HG03378 (cell line): ENCODE data around the gene KISS1R.
"Not testable (repeated sequence)": the region's sequence is repeated elsewhere in the genome, so short reads cannot be mapped to it uniquely, and the experiment has no call there.

Experiments used
- ATAC-seq: cut with Tn5 transposase; IDR thresholded peaks from one replicate; pipeline ENCODE4 v1.9.1; 2021; ENCODE audit warnings: mild to moderate bottlenecking, moderate library complexity; ENCODE audit not compliant: unreplicated experiment

KISS1R gene

GRCh38 chr19:917323-918151, at the start of gene KISS1R:
TSS of gene KISS1R (plus strand) at chr19:917333. CDS start at chr19:917503, 170 bp downstream.
- ATAC-seq, result no peak

- no peak for ATAC-seq
Observed at GRCh38 chr19:867855-868457, 49.2 kb upstream of the KISS1R start.

GRCh38 chr19:868458-869244, 48.5 kb upstream of the KISS1R start:
- ATAC-seq, result no peak

DNA sequence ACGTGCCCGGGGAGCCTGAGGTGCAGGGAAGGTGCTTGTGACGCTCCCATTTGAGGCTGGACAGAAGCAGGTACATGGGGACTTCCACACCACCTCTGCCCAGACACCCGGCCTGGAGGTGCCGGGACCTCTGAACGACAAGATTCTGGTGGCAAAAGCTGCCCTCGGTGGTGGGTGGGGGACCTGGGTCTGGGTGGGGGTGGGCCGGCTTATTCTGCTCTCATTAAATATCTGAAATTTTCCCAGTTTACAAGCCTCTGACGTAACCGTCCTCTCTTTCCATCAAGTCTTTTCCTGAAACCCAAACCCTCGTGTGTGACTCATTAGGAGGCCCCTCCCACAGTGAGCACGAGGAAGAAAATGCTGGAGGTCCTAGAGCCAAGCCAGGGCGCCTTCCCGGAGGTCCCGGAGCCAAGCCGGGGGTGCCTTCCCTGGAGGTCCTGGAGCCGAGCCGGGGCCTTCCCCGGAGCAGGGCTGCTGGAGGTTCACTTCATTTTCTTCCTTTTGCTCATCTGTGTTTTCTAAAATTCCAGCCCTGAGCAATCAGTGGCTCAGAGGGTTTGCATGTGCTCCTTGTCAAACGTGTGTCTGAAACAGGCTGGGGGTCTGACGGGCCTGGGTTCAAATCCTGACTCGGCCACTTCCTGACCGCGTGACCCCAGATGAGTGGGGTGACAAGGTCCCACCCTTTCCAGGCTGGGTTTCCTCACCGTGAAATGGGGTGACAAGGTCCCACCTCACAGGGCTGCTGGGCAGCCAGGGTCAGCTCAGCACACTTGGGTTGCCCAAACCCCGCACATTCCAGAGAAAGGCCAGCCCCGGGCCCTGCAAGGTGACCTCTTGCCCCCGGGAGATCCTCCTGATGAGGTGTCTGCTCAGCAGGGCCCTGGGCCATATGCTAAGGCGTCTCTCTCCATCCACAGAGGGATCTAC, 47.6 kb upstream of the KISS1R start:
- no peak for ATAC-seq

GRCh38 chr19:870314-870713, 46.8 kb upstream of the KISS1R start:
- no peak for ATAC-seq

DNA sequence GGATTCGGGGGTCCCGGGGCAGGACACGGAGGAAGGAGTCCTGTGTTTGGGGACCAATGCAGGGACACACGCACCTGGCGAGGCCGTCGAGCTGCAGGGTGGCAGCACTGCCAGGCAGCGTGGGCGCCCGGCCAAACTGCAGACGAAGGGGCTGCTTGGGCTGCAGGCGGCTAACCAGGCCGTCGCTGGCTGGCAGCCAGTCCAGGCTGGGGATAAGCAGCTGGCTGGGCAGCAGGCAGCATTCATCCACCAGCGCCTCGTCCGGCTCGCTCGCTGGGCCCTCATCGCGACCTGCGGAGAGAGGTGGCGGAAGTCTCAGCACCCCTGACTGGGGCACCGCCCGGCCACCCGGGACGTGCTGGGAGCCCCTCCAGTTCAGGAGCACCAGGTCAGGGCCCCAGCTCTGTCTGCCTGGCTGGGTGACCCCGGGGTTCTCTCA, 46.2 kb upstream of the KISS1R start:
- ATAC-seq, result no peak

DNA sequence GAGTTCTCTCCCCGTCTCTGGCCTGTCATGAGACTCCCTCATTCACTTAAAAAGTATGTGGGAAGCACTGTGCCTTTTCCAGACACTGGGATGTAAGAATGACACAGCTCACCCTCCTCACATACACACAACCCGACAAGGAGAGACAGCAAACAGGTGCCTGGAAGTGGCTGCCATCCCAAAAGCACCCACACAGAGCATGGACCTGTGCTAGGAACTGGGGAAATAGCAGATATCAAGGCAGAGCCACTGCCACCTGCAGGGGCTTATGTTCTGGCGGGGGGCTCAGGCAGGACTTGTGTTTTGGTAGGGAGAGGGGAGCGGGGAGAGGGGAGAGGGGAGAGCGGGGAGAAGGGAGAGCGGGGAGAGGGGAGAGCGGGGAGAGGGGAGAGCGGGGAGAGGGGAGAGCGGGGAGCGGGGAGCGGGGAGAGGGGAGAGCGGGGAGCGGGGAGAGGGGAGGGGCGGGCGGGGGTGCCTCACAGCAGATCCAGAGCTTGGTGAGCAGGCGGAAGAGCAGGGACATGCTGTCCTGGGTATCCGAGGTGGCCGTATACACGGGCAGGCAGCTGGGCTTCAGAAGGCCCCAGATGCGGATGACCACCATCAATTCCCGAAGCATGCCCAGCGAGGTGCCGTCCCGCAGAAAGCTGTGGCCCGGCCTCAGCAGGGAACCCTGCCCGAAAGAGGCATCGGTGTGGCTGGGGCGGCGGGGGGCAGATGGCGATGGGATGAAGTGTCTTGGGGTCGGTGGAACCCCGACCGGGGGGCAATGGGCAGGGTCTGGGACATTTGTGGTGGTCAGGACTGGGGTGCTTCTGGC, 45.5 kb upstream of the KISS1R start:
- no peak for ATAC-seq

GRCh38 chr19:872266-872951, 44.7 kb upstream of the KISS1R start:
- ATAC-seq, result no peak

- no peak for ATAC-seq
Observed at GRCh38 chr19:873084-873483, 44.0 kb upstream of the KISS1R start.

GRCh38 chr19:873561-874041, 43.5 kb upstream of the KISS1R start:
- ATAC-seq, result no peak

GRCh38 chr19:875265-875879, 41.8 kb upstream of the KISS1R start:
- ATAC-seq, result no peak

DNA sequence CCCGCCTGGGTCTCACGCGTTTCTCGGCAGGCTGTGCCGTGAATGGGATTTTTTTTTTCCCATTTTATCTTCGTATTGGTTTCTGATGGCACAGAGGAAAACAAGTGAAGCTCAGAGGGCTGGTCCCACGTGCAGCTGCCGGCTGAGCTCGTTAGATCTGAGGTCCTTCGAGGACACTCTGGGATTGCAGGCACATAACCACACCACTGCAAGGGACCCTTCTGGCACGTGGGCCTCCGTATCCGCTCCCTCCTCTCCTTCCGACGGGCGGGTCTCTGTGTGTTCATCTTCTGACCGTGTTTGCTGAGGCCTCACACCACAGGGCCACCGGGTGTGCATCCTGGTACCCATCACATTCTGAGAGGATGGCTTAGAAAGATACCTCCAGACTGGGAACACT, 41.0 kb upstream of the KISS1R start:
- no peak for ATAC-seq

DNA sequence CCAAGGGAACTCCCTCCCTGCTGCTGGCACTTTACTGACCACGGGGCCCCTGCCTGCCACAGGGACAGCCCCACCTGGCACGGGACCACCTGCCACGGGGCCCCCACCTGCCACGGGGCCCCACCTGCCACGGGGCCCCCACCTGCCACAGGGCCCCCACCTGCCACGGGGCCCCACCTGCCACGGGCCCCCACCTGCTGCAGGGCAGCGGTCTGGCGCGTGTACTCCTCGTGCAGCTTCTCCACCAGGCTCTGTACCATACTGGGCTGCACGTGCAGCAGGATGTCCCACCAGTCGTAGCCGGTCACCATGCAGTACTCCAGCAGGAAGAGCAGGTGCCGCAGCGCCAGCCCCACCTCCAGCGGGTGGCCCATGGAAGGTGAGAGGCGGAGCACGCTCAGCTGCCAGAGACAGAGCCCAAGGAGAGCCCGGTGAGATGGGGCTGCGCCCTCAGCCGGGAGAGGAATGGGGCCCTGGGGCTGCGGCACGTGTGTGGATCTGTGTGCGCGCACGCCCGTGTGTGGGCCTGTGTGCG, 40.3 kb upstream of the KISS1R start:
- no peak for ATAC-seq

GRCh38 chr19:877992-878660, 39.0 kb upstream of the KISS1R start:
- not testable (repeated sequence) for ATAC-seq

DNA sequence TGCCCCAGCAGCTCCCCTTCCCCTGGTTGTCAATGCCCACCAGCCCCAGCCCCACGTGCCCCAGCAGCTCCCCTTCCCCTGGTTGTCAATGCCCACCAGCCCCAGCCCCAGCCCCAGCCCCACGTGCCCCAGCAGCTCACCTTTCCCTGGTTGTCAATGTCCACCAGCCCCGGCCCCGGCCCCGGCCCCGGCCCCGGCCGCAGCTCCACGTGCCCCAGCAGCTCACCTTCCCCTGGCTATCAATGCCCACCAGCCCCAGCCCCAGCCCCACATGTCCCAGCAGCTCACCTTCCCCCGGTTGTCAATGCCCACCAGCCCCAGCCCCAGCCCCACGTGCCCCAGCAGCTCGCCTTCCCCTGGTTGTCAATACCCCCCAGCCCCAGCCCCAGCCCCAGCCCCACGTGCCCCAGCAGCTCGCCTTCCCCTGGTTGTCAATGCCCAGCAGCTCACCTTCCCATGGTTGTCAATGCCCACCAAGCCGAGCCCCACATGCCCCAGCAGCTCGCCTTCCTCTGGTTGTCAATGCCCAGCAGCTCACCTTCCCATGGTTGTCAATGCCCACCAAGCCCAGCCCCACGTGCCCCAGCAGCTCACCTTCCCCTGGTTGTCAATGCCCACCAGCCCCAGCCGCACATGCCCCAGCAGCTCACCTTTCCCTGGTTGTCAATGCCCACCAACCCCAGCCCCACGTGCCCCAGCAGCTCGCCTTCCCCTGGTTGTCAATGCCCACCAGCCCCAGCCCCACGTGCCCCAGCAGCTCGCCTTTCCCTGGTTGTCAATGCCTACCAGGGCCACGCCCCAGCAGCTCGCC, 38.2 kb upstream of the KISS1R start:
- ATAC-seq, result not testable (repeated sequence)

GRCh38 chr19:879711-880438, 37.3 kb upstream of the KISS1R start:
- no peak for ATAC-seq
